Body of pancreas (tissue), 4 donors: ENCODE measurements around the gene CHAF1A.

Source experiments
- CTCF ChIP-seq, 7 experiments: fragments of 450-650 bp in 4 of 7; fragments of 200-600 bp in 3 of 7; sonication (generic) in 3 of 7; IDR thresholded peaks; one replicate each; pipeline ENCODE4 v1.5.1; 2016 to 2019; ENCODE audit warnings: antibody characterized with exemption in 7 of 7
- POLR2A ChIP-seq, 3 donors: fragments of 450-650 bp; IDR thresholded peaks; one replicate each; pipeline ENCODE4 v1.6.1; 2016; ENCODE audit warnings: antibody characterized with exemption in 3 of 3, mild to moderate bottlenecking in 2 of 3

DNA sequence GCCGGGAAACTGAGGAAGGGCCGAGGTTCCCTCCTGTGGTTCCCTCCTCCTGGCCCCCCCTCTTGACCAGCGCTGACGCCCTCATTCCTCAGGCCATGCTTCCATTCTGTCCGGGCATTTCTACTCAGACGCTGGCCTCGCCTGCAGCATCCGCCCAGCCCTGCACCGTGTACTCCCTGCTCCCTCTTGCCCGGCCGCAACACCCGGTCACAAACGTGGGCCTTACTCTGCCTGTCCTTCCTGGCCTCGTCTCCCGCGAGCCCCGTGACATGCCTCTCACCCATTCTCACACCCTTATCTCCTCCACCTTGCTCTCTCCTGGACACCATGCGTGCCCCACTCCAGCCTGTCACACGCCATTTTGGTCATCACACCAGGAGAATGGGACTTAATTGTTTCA, 80.9 kb downstream of the CHAF1A start:
- TF ChIP-seq CTCF (IDR thresholded peaks at IDR 0.05): no peak
- TF ChIP-seq POLR2A (IDR thresholded peaks at IDR 0.05): no peak
